Brain microvascular endothelial cell (primary cell): Measurements from ENCODE around the gene SPATA32.

Experiments used
- DNase-seq: peaks from one replicate; pipeline ENCODE4 v3.0.0-alpha.2; 2020
- H3K27ac ChIP-seq: fragments of 250-450 bp; sonication (Bioruptor Pico); 2 replicates; pipeline ENCODE4 v1.5.1; 2020; ENCODE audit warnings: mild to moderate bottlenecking, moderate library complexity
- H3K27me3 ChIP-seq: fragments of 250-450 bp; sonication (Bioruptor Pico); replicated peaks from 2 replicates; pipeline ENCODE4 v1.5.1; 2020; ENCODE audit warnings: mild to moderate bottlenecking
- H3K36me3 ChIP-seq: fragments of 250-450 bp; sonication (Bioruptor Pico); replicated peaks from 2 replicates; pipeline ENCODE4 v1.5.1; 2020; ENCODE audit warnings: mild to moderate bottlenecking
- H3K4me3 ChIP-seq: 2 replicates; pipeline ENCODE4 v1.5.1; 2011; ENCODE audit warnings: low read depth, mild to moderate bottlenecking, control low read depth, low read length, moderate library complexity
- CTCF ChIP-seq: IDR thresholded peaks from 2 replicates; pipeline ENCODE4 v1.5.1; 2011; ENCODE audit warnings: low read depth, mild to moderate bottlenecking, moderate library complexity, low read length, control low read depth, inconsistent platforms; ENCODE audit errors: missing control alignments
- in situ Hi-C: cut with HindIII; loops from 2 replicates; pipeline ENCODE4 v1.10.0; 2017; ENCODE audit warnings: low sequenced_read_pairs, low pct_ligation_motif_present

The SPATA32 gene

GRCh38 chr17:45222289-45222995, 39.5 kb downstream of the SPATA32 start:
- no peak overlapping the region for H3K27ac ChIP-seq

GRCh38 chr17:45222014-45222288, 39.9 kb downstream of the SPATA32 start:
- in situ Hi-C loops, result loop anchor here (25.0 kb wide), 1 partner anchor 165 kb away; no protein-coding TSS in a partner anchor
- H3K27ac ChIP-seq, result no peak overlapping the region
- DNase-seq, result no peak
- peak overlapping the region; percentile 44 for H3K4me3 ChIP-seq
- no peaks in the 10 kb centered on the region for H3K36me3 ChIP-seq
- no peak for TF ChIP-seq CTCF
- H3K27me3 ChIP-seq, result peaks cover 15% of the 10 kb centered on the region

More at GRCh38 chr17:45222289-45222995, 39.5 kb downstream of the SPATA32 start:
- in situ Hi-C loops, result loop anchor here (25.0 kb wide), 1 partner anchor 165 kb away; no protein-coding TSS in a partner anchor
- no peak for DNase-seq
- no peaks in the 10 kb centered on the region for H3K36me3 ChIP-seq
- peak overlapping the region; percentile 44 for H3K4me3 ChIP-seq
- H3K27me3 ChIP-seq, result peaks cover 15% of the 10 kb centered on the region
- TF ChIP-seq CTCF, result no peak

GRCh38 chr17:45221081-45222013, 40.5 kb downstream of the SPATA32 start, which contains the start of gene FMNL1:
Gene FMNL1, plus strand, starts transcription at chr17:45221885. Its CDS starts 240 bp downstream, at chr17:45222125.
- H3K27me3 ChIP-seq, result peaks cover 15% of the 10 kb centered on the region
- no peak for DNase-seq

GRCh38 chr17:45220079-45220478, 41.8 kb downstream of the SPATA32 start:
- in situ Hi-C loops, result loop anchor here (25.0 kb wide), 1 partner anchor 167 kb away; no protein-coding TSS in a partner anchor
- no peak overlapping the region for H3K27ac ChIP-seq
- H3K4me3 ChIP-seq, result no peak overlapping the region

More at GRCh38 chr17:45221081-45222013, 40.5 kb downstream of the SPATA32 start, which contains the start of gene FMNL1:
- TF ChIP-seq CTCF, result no peak
- Histone ChIP-seq H3K27ac (no peak within 1 kb of the TSS), H3K36me3 (no peaks in the 10 kb centered on the region), H3K4me3 (peak within 1 kb of the TSS; percentile 44)
- in situ Hi-C loops, result loop anchor here (25.0 kb wide), 1 partner anchor 166 kb away; no protein-coding TSS in a partner anchor

More at GRCh38 chr17:45220079-45220478, 41.8 kb downstream of the SPATA32 start:
- DNase-seq, result no peak
- no peak for TF ChIP-seq CTCF
- no peaks in the 10 kb centered on the region for H3K36me3 ChIP-seq
- H3K27me3 ChIP-seq, result peaks cover 15% of the 10 kb centered on the region
